GM12878 (cell line): ENCODE data around the gene PLOD2. TPM values are rescaled to one million over a fixed set of nuclear protein-coding genes. Genes with fewer than 3 reads are reported as not detected.

Source experiments
- ATAC-seq: fragments of 200-7000 bp; cut with Tn5 transposase; 3 replicates; pipeline ENCODE4 v1.9.1; 2020; ENCODE audit warnings: mild to moderate bottlenecking, moderate library complexity
- BruUV-seq: library from RNA; stranded (reverse); fragments of 400-500 nt; replicated peaks from 2 replicates; lab custom pipeline; 2021; lab: Mats Ljungman, UMichigan
- CTCF ChIA-PET: fragments of 300-600 bp; sonication (Branson Sonifier 250); formaldehyde crosslinking; extraction: SDS; loops from one replicate; lab custom pipeline; 2021; ENCODE audit warnings: inconsistent platforms; lab: Yijun Ruan, JAX
- POLR2A ChIA-PET: fragments of 350-600 bp; formaldehyde crosslinking; extraction: SDS; loops from one replicate; lab custom pipeline; 2021; ENCODE audit warnings: inconsistent platforms; lab: Charles Lee
- RAD21 ChIA-PET: fragments of 300-600 bp; sonication (Branson Sonifier 250); formaldehyde crosslinking; loops from one replicate; lab custom pipeline; 2023; ENCODE audit warnings: antibody characterized with exemption; ENCODE audit not compliant: unreplicated experiment; lab: Charles Lee
- SMC1A ChIA-PET: fragments of 300-600 bp; sonication (Branson Sonifier 250); formaldehyde crosslinking; loops from one replicate; lab custom pipeline; 2023; ENCODE audit not compliant: unreplicated experiment, uncharacterized antibody; lab: Charles Lee
- DNase-seq: peaks from one replicate; pipeline ENCODE4 v3.0.0-alpha.2; 2011; ENCODE audit warnings: low read depth, low spot score
- FAIRE-seq: peaks from 3 replicates; lab custom pipeline; 2011; peaks lifted over from hg19 to GRCh38; lab: Jason Lieb, UNC
- H2AFZ ChIP-seq: 2 replicates; pipeline ENCODE4 v1.6.0; 2011; ENCODE audit warnings: low read depth, low read length, control low read depth; ENCODE audit not compliant: control insufficient read depth
- H3K27ac ChIP-seq: 2 replicates; pipeline ENCODE4 v1.5.1; 2011; ENCODE audit warnings: control low read depth; ENCODE audit not compliant: control insufficient read depth, insufficient read depth
- H3K27me3 ChIP-seq, 2 experiments: replicated peaks in 1 of 2; 2 replicates each; pipeline versions ENCODE4 v1.6.0 to v1.6.1; 2011; ENCODE audit warnings: low read length in 1 of 2; ENCODE audit not compliant: control insufficient read depth in 2 of 2, insufficient read depth in 2 of 2
- H3K36me3 ChIP-seq, 2 experiments: 2 replicates each; pipeline ENCODE4 v1.5.1; 2011; ENCODE audit warnings: low read length in 1 of 2; ENCODE audit not compliant: control insufficient read depth in 2 of 2, insufficient read depth in 2 of 2
- H3K4me1 ChIP-seq: 2 replicates; pipeline ENCODE4 v1.6.1; 2011; ENCODE audit warnings: mild to moderate bottlenecking, low read length, moderate library complexity, mixed read lengths; ENCODE audit not compliant: control insufficient read depth, insufficient read depth
- H3K4me2 ChIP-seq: 2 replicates; pipeline ENCODE4 v1.6.0; 2011; ENCODE audit warnings: control low read depth; ENCODE audit not compliant: control insufficient read depth, insufficient read depth
- H3K4me3 ChIP-seq: fragments of 200-600 bp; sonication (generic); 2 replicates; pipeline ENCODE4 v1.5.1; 2016
- H3K79me2 ChIP-seq: 2 replicates; pipeline ENCODE4 v1.6.0; 2011; ENCODE audit warnings: low read length; ENCODE audit not compliant: control insufficient read depth, insufficient read depth
- H3K9ac ChIP-seq: 2 replicates; pipeline ENCODE4 v1.8.0; 2011; ENCODE audit warnings: low read length, control low read depth, mixed read lengths; ENCODE audit not compliant: control insufficient read depth, insufficient read depth
- H3K9me3 ChIP-seq: replicated peaks from 3 replicates; pipeline ENCODE4 v1.5.1; 2011; ENCODE audit warnings: mild to moderate bottlenecking, low read length; ENCODE audit not compliant: control insufficient read depth, insufficient read depth
- H4K20me1 ChIP-seq: 2 replicates; pipeline ENCODE4 v1.6.0; 2011; ENCODE audit not compliant: control insufficient read depth, insufficient read depth
- ATF2 ChIP-seq: IDR thresholded peaks from 2 replicates; pipeline ENCODE4 v1.6.1; 2012; ENCODE audit warnings: low read length, inconsistent platforms
- CHD4 ChIP-seq: fragments of 200-600 bp; sonication (generic); IDR thresholded peaks from 2 replicates; pipeline ENCODE4 v1.6.1; 2016; ENCODE audit warnings: mild to moderate bottlenecking
- HDAC2 ChIP-seq: fragments of 200-600 bp; sonication (generic); IDR thresholded peaks from 2 replicates; pipeline ENCODE4 v1.6.1; 2017
- MTA3 ChIP-seq: IDR thresholded peaks from 2 replicates; pipeline ENCODE4 v1.6.1; 2012; ENCODE audit warnings: low read length, inconsistent platforms, borderline replicate concordance
- MYC ChIP-seq: IDR thresholded peaks from 2 replicates; pipeline ENCODE4 v1.6.1; 2011; ENCODE audit warnings: mild to moderate bottlenecking, low read length, moderate library complexity, inconsistent platforms; ENCODE audit not compliant: insufficient read depth, insufficient replicate concordance, insufficient read length, severe bottlenecking
- NFYA ChIP-seq: IDR thresholded peaks from 2 replicates; pipeline ENCODE4 v1.6.1; 2011; ENCODE audit warnings: low read depth, mild to moderate bottlenecking, low read length, improper control_type of control experiment, borderline replicate concordance
- PKNOX1 ChIP-seq: fragments of 450-650 bp; IDR thresholded peaks from 2 replicates; pipeline ENCODE4 v1.6.1; 2016; ENCODE audit warnings: mild to moderate bottlenecking
- SPI1 ChIP-seq: IDR thresholded peaks from 2 replicates; pipeline ENCODE4 v1.6.1; 2011; ENCODE audit warnings: low read depth, mild to moderate bottlenecking, low read length, moderate library complexity, borderline replicate concordance; ENCODE audit not compliant: insufficient read depth
- TBL1XR1 ChIP-seq: IDR thresholded peaks from 2 replicates; pipeline ENCODE4 v1.6.1; 2012; ENCODE audit warnings: low read depth, low read length, improper control_type of control experiment
- ZBTB11 ChIP-seq: fragments of 450-650 bp; formaldehyde crosslinking; IDR thresholded peaks from 2 replicates; pipeline ENCODE4 v1.5.0; 2022; ENCODE audit warnings: mild to moderate bottlenecking, missing genetic modification characterization
- WGBS: methylation state at CpG from one replicate; pipeline ENCODE4 v1.1.6; 2016; ENCODE audit warnings: low lambda C conversion rate; ENCODE audit not compliant: insufficient replicate concordance, insufficient coverage; ENCODE audit errors: missing lambda C conversion rate; 5-methylcytosine and 5-hydroxymethylcytosine counted together
- in situ Hi-C: fragments of 300-500 bp; cut with MboI; formaldehyde crosslinking; loops from 9 replicates; pipeline ENCODE4 v1.14.3; 2018; ENCODE audit warnings: mixed read lengths
- intact Hi-C: fragments of 100-400 bp; cut with micrococcal nuclease; formaldehyde crosslinking; loops from one replicate; pipeline ENCODE4 v1.14.2; 2022; ENCODE audit not compliant: unreplicated experiment
- polyA plus RNA-seq, 11 experiments: library from polyadenylated mRNA; depleted of rRNA in 4 of 11; unstranded in 6 of 11; stranded (reverse) in 5 of 11; fragments of >200 nt; fragmentation: Nextera tagmentation in 4 of 11; fragmentation: Illumina TruSeq in 1 of 11; extraction: Ambion mirVana in 4 of 11; extraction: Trizol in 1 of 11; gene quantifications; 1 replicate in 1 of 11; 2 replicates in 10 of 11; pipeline versions ENCODE4 v1.2.1 to v1.2.3, GENCODE V29; 2011 to 2016; ENCODE audit warnings: inconsistent platforms in 2 of 11, missing spikeins in 2 of 11, low read depth in 1 of 11
- total RNA-seq, 4 experiments: library from RNA; depleted of rRNA in 3 of 4; stranded (reverse); fragments of >200 nt in 3 of 4; fragmentation: Illumina TruSeq in 1 of 4; extraction: Trizol in 1 of 4; gene quantifications; 2 replicates each; pipeline versions ENCODE4 v1.2.1 to v1.2.3, GENCODE V29; 2013 to 2021
- TF ChIP-seq, protein P1 (sequence below): fragments of 150-350 bp; IDR thresholded peaks from 2 replicates; pipeline ENCODE4 v1.6.1; 2014; ENCODE audit warnings: mild to moderate bottlenecking, low read depth, low read length

The PLOD2 gene
- total and polyA plus RNA-seq, 10 of the 15 experiments (the other 5 are each of a cell fraction or from before 2014, with no cell fraction given), result 0.03 to 0.56 (median 0.33) TPM; not detected in 4

DNA sequence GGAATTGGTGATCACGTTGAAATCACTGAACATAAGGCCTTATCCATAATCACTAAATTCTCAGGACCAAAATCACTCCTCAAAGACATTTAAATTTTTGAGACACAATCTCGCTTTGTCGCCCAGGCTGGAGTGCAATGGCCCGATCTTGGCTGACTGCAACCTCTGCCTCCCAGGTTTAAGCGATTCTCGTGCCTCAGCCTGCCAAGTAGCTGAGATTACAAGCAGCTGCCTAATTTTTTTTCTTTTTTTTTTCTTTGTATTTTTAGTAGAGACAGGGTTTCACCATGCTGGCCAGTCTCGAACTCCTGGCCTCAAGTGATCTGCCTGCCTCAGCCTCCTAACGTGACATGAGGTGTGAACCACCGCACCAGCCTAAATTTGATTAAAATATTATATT is 61.7 kb downstream of the PLOD2 start (continued):
- TF ChIP-seq NFYA (no peak), PKNOX1 (no peak), MYC (no peak)

GRCh38 chr3:146093896-146094295 is 67.1 kb downstream of the PLOD2 start:
- DNase-seq, result no peak
- RAD21 ChIA-PET, result no interaction called here
- Histone ChIP-seq H3K27me3 (no peaks in the 10 kb centered on the region), H3K4me3 (no peak overlapping the region), H3K4me1 (no peaks in the 10 kb centered on the region), H3K4me2 (no peak overlapping the region), H3K9ac (no peak overlapping the region), H3K9me3 (no peaks in the 10 kb centered on the region), H4K20me1 (no peaks in the 10 kb centered on the region), H3K79me2 (no peaks in the 10 kb centered on the region), H2AFZ (no peak overlapping the region), H3K27ac (no peak overlapping the region), H3K36me3 (no peaks in the 10 kb centered on the region)
- no peak for ATAC-seq
- intact Hi-C loops, result no loop called here
- in situ Hi-C loops, result no loop called here
- 0% methylated on average over 2 of the region's 2 CpGs for WGBS
- no peak for FAIRE-seq
- SMC1A ChIA-PET, result no interaction called here
- CTCF ChIA-PET, result no interaction called here
- BruUV-seq, result no TSS peak
- POLR2A ChIA-PET, result no interaction called here
- no peak for TF ChIP-seq HDAC2
- TF ChIP-seq SPI1, result no peak
- no peak for TF ChIP-seq CHD4
- TF ChIP-seq ZBTB11, result no peak
- TF ChIP-seq, protein P1, sequence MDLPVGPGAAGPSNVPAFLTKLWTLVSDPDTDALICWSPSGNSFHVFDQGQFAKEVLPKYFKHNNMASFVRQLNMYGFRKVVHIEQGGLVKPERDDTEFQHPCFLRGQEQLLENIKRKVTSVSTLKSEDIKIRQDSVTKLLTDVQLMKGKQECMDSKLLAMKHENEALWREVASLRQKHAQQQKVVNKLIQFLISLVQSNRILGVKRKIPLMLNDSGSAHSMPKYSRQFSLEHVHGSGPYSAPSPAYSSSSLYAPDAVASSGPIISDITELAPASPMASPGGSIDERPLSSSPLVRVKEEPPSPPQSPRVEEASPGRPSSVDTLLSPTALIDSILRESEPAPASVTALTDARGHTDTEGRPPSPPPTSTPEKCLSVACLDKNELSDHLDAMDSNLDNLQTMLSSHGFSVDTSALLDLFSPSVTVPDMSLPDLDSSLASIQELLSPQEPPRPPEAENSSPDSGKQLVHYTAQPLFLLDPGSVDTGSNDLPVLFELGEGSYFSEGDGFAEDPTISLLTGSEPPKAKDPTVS, result no peak
- no peak for TF ChIP-seq ATF2
- TF ChIP-seq MTA3, result no peak
- TF ChIP-seq TBL1XR1, result no peak
